ENCODE data around the gene AQP10. TPM values are rescaled to one million over a fixed set of nuclear protein-coding genes. Genes with fewer than 3 reads are reported as not detected.
"Not testable (repeated sequence)": the region's sequence is repeated elsewhere in the genome, so short reads cannot be mapped to it uniquely, and the experiment has no call there.

The AQP10 gene
- total RNA-seq: 0.08 TPM
- long read RNA-seq: 0 reads

GRCh38 chr1:154320882-154321608 is at the start of gene AQP10:
Gene AQP10, plus strand, starts transcription at chr1:154321093. Its CDS starts 63 bp downstream, at chr1:154321156.
- intact Hi-C loops (cut with DNase I): loop anchor here (10.0 kb wide), 1 partner anchor 46 kb away; the partner anchor contains the start of gene HAX1
- peak; percentile 16 for ATAC-seq (ENCODE audit: poor library complexity)
- no peak for DNase-seq

GRCh38 chr1:154272217-154272998 is 48.5 kb upstream of the AQP10 start, which contains the start of gene HAX1:
Gene HAX1, plus strand, starts transcription at chr1:154272629. Its CDS starts 95 bp downstream, at chr1:154272724.
- intact Hi-C loops (cut with DNase I): loop anchor here (10.0 kb wide), 1 partner anchor 52 kb away; the partner anchor contains the start of genes AQP10 and ATP8B2
- DNase-seq (peak; percentile 95), ATAC-seq (ENCODE audit: poor library complexity) (peak; percentile 94)

GRCh38 chr1:154272999-154273563 is 47.8 kb upstream of the AQP10 start:
- no peak for DNase-seq
- ATAC-seq (ENCODE audit: poor library complexity): no peak
- intact Hi-C loops (cut with DNase I): loop anchor here (10.0 kb wide), 1 partner anchor 52 kb away; the partner anchor contains the start of genes AQP10 and ATP8B2

- no peak for ATAC-seq (ENCODE audit: poor library complexity)
- intact Hi-C loops (cut with DNase I): loop anchor here (10.0 kb wide), 1 partner anchor 48 kb away; the partner anchor contains the start of genes AQP10 and ATP8B2
- DNase-seq: no peak
Observed at GRCh38 chr1:154276797-154277196, 44.1 kb upstream of the AQP10 start.

- not testable (repeated sequence) for ATAC-seq (ENCODE audit: poor library complexity)
Observed at GRCh38 chr1:154287591-154287990, 33.3 kb upstream of the AQP10 start.

GRCh38 chr1:154288661-154289060 is 32.2 kb upstream of the AQP10 start:
- ATAC-seq (ENCODE audit: poor library complexity) (no peak), DNase-seq (no peak)
- intact Hi-C loops (cut with DNase I): no loop called here

More at GRCh38 chr1:154287591-154287990, 33.3 kb upstream of the AQP10 start:
- intact Hi-C loops (cut with DNase I); DNase-seq: not testable (repeated sequence)

GRCh38 chr1:154290921-154291320 is 30.0 kb upstream of the AQP10 start:
- DNase-seq (no peak), ATAC-seq (ENCODE audit: poor library complexity) (no peak)
- intact Hi-C loops (cut with DNase I): no loop called here

GRCh38 chr1:154295408-154296235 is 25.3 kb upstream of the AQP10 start:
- DNase-seq (no peak), ATAC-seq (ENCODE audit: poor library complexity) (no peak)
- intact Hi-C loops (cut with DNase I): no loop called here

GRCh38 chr1:154301582-154301981 is 19.3 kb upstream of the AQP10 start:
- no peak for ATAC-seq (ENCODE audit: poor library complexity)
- intact Hi-C loops (cut with DNase I): no loop called here
- DNase-seq: no peak

GRCh38 chr1:154304664-154305337 is 16.1 kb upstream of the AQP10 start:
- ATAC-seq (ENCODE audit: poor library complexity) (no peak), DNase-seq (no peak)
- intact Hi-C loops (cut with DNase I): no loop called here

- intact Hi-C loops (cut with DNase I): no loop called here
- ATAC-seq (ENCODE audit: poor library complexity) (no peak), DNase-seq (no peak)
Observed at GRCh38 chr1:154306151-154306550, 14.7 kb upstream of the AQP10 start.

- ATAC-seq (ENCODE audit: poor library complexity); DNase-seq; intact Hi-C loops (cut with DNase I): not testable (repeated sequence)
Observed at GRCh38 chr1:154307670-154308270, 13.1 kb upstream of the AQP10 start.

GRCh38 chr1:154309136-154309535 is 11.8 kb upstream of the AQP10 start:
- intact Hi-C loops (cut with DNase I); DNase-seq; ATAC-seq (ENCODE audit: poor library complexity): not testable (repeated sequence)

- DNase-seq; intact Hi-C loops (cut with DNase I); ATAC-seq (ENCODE audit: poor library complexity): not testable (repeated sequence)
Observed at GRCh38 chr1:154312229-154313065, 8.4 kb upstream of the AQP10 start.

GRCh38 chr1:154313066-154313356 is 7.9 kb upstream of the AQP10 start:
- intact Hi-C loops (cut with DNase I): no loop called here
- no peak for DNase-seq
- ATAC-seq (ENCODE audit: poor library complexity): no peak

- DNase-seq; ATAC-seq (ENCODE audit: poor library complexity); intact Hi-C loops (cut with DNase I): not testable (repeated sequence)
Observed at GRCh38 chr1:154314226-154314625, 6.7 kb upstream of the AQP10 start.

GRCh38 chr1:154316704-154317103 is 4.2 kb upstream of the AQP10 start:
- ATAC-seq (ENCODE audit: poor library complexity): no peak
- no peak for DNase-seq
- intact Hi-C loops (cut with DNase I): no loop called here
